ENCODE data around the gene CDH13.

Gene CDH13

GRCh38 chr16:83439412-83439811 is 812.6 kb downstream of the CDH13 start:
- TF ChIP-seq, protein P1, sequence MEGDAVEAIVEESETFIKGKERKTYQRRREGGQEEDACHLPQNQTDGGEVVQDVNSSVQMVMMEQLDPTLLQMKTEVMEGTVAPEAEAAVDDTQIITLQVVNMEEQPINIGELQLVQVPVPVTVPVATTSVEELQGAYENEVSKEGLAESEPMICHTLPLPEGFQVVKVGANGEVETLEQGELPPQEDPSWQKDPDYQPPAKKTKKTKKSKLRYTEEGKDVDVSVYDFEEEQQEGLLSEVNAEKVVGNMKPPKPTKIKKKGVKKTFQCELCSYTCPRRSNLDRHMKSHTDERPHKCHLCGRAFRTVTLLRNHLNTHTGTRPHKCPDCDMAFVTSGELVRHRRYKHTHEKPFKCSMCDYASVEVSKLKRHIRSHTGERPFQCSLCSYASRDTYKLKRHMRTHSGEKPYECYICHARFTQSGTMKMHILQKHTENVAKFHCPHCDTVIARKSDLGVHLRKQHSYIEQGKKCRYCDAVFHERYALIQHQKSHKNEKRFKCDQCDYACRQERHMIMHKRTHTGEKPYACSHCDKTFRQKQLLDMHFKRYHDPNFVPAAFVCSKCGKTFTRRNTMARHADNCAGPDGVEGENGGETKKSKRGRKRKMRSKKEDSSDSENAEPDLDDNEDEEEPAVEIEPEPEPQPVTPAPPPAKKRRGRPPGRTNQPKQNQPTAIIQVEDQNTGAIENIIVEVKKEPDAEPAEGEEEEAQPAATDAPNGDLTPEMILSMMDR (conservative IDR thresholded peaks at IDR 0.05), result no peak
- TF ChIP-seq ZFX (IDR thresholded peaks at IDR 0.05), result no peak
- H3K27ac ChIP-seq, result no peak overlapping the region

GRCh38 chr16:83441517-83441916 is 814.7 kb downstream of the CDH13 start:
- H3K27ac ChIP-seq, result no peak overlapping the region
- TF ChIP-seq, protein P1 (conservative IDR thresholded peaks at IDR 0.05), result no peak
- no peak for TF ChIP-seq ZFX (IDR thresholded peaks at IDR 0.05)

DNA sequence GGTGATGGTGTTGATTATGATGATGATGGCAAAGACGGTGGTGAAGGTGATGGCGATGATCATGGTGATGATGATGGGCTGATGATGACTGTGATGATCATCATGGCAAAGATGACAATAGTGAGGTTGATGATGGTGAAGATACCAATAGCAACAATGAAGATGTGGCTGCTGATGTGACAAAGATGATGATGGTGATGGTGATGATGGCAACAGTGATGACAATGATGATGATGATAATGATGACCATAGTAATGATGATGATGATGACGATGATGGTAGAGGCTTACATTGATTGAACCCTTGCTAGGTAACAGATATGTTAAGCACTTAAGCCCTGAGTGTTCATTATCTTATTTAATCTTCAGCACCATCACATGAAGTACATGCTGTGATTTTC is 817.2 kb downstream of the CDH13 start:
- no peak overlapping the region for H3K27ac ChIP-seq

DNA sequence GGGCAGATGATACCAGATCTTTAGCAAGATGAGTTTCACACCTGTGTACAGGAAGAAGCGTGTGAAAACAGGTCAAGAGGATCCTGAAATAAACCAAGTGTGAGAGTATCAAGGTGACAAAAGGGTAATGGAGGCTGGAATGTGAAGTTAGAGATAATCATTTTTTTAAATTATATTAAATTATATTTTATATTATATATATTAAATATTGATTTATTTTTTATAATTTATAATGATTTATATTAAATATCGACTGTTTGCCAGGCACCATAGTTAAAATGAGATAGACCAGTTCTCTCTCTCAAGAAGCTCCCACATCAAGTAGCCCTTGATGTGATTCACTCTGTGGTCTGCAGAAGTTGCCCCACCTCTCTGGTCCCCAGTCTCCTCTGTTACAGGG is 820.8 kb downstream of the CDH13 start:
- no peak overlapping the region for H3K27ac ChIP-seq
- TF ChIP-seq ZFX (IDR thresholded peaks at IDR 0.05), result no peak
- TF ChIP-seq, protein P1 (conservative IDR thresholded peaks at IDR 0.05), result no peak

More for the DNA sequence above, 817.2 kb downstream of the CDH13 start:
- TF ChIP-seq, protein P1 (conservative IDR thresholded peaks at IDR 0.05), result no peak
- TF ChIP-seq ZFX (IDR thresholded peaks at IDR 0.05), result no peak

DNA sequence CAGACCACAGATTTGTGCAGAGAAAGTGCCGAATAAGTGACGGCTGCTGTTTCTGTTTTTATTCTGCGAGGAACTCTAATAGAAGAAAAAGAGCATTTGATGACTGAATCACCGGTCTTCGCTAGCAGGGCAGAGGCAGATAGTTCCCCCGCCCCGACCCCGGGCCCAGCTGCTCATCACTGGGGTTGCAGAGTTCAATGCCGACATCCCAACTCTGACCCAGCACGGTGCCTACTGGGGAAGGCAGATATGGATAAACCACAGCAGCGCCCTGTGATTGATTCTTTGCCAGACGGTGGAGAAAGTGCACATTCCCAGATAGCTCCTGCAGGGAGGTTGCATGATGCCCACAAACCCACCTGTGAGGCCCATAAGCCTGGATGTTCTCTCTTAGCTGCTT is 823.1 kb downstream of the CDH13 start:
- no peak for TF ChIP-seq ZFX (IDR thresholded peaks at IDR 0.05)
- TF ChIP-seq, protein P1 (conservative IDR thresholded peaks at IDR 0.05), result no peak
- no peak overlapping the region for H3K27ac ChIP-seq

GRCh38 chr16:83453977-83454376 is 827.2 kb downstream of the CDH13 start:
- TF ChIP-seq, protein P1 (conservative IDR thresholded peaks at IDR 0.05), result no peak
- no peak for TF ChIP-seq ZFX (IDR thresholded peaks at IDR 0.05)
- no peak overlapping the region for H3K27ac ChIP-seq

DNA sequence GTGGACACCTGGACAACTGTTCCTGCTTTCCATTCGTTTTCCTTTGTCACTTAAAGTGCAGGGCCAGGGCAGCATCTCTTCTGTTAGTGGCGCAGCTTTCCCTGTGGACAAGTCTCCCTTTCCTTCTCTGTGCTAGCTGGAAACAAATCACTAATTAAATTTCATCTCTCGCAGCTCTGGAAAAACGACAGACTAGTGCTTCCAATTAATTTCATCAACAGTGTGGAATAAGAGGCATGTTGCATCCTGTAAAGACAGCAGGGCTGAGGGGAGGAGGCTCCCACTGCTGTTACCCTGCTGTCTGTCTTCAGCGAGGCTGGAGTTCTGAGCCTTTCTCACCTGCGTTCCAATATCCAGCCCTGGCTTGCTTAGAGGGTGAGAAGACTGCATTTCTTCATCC is 828.9 kb downstream of the CDH13 start:
- TF ChIP-seq ZFX (IDR thresholded peaks at IDR 0.05), result no peak
- TF ChIP-seq, protein P1 (conservative IDR thresholded peaks at IDR 0.05), result no peak
- no peak overlapping the region for H3K27ac ChIP-seq
